NCI-H2171 (cell line): ENCODE results near the gene EXTL1.

Experiments used
- DNase-seq: peaks from one replicate; lab custom pipeline; 2025; lab: John Stamatoyannopoulos, UW

Gene EXTL1

GRCh38 chr1:26025060-26025459, 3.5 kb downstream of the EXTL1 start:
- no peak for DNase-seq

DNA sequence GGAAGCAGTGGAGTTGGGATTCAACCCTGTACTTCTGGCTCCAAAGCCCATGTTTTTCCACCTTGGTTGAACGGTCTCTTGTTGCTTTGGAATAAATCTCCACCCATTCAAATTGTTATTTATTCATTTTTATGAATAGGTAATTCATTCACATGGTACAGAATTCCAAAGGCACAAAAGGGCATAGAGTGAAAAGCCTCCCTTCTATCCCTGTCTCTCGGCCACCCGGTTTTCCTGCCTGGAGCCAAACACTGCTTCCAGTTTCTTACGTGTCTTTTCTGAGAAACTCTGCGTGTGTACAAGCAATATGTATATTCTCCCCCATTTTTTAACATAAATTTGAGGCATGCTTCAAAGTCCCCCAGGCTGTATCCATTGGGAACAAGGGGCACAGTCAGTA, 3.9 kb downstream of the EXTL1 start:
- DNase-seq = no peak

DNA sequence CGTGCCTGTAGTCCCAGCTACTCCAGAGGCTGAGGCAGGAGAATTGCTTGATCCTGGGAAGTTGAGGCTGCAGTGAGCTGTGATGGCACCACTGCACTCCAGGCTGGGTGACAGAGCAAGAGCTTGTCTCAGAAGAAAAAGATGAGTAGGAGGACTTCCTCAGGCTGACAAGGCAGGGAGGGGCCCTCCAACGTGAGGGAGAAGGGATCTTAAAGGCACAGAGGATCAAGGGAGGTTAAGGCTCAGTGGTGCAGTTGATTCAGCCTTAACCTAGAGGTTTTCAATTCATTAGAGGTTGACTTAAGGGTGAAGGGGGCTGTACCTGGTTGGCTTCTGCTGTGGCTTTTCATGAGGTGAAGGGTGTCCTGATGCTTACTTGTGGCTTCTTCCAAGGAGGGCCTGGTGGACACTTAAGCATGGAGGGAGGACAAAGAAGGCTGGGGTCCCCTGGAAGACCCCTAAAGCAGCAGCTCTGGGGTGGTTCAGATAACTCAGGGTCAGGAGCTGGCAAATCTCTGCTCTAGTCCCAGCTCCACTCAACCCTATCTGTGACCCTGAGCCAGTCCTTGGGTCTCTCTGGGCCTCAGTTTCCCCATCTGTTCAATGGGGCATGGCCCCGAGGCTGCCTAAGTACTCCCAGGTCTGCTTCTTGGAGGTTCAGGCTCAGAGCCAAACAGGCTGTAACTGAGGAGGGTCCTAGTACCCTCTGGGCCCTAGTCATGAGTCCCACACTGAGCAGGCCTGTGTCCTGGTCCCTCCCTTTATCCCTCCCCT, 6.3 kb downstream of the EXTL1 start:
- DNase-seq = no peak

- DNase-seq = no peak
Measured at GRCh38 chr1:26028490-26028980, 7.0 kb downstream of the EXTL1 start.

DNA sequence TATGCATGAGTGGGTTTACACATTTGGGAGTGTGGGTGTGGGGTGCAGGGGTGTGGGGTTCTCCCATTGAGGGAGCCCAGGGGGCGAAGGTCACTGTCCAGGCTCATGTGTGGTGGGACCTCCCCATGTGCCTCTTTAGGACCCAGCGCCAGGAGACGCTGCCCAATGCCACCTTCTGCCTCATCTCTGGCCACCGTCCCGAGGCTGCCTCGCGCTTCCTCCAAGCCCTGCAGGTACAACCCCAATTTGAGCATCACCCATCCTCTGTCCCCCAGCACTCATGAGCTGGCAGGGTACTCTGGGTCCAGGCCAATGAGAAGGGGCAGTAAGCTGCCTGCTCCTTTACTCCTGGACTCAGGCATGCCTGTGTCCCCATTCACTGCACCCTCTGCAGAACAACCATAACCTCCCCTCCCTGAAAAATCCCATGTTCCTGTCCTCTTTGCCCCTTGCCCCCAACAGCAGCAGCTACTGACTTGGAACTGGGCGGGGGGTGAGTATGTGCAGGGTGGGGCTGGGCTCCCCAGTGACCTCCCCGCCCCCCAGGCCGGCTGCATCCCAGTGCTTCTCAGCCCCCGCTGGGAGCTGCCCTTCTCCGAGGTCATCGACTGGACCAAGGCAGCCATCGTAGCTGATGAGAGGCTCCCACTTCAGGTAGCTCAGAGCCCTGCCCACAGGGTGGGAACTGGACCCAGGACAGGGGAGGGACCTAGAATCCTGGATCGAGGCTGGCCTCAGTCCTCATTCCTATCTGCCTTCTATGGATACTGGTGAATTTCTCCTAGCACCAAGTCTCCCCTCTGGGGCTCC, 7.7 kb downstream of the EXTL1 start:
- DNase-seq = no peak

- no peak for DNase-seq
Measured at GRCh38 chr1:26029864-26030481, 8.4 kb downstream of the EXTL1 start.

DNA sequence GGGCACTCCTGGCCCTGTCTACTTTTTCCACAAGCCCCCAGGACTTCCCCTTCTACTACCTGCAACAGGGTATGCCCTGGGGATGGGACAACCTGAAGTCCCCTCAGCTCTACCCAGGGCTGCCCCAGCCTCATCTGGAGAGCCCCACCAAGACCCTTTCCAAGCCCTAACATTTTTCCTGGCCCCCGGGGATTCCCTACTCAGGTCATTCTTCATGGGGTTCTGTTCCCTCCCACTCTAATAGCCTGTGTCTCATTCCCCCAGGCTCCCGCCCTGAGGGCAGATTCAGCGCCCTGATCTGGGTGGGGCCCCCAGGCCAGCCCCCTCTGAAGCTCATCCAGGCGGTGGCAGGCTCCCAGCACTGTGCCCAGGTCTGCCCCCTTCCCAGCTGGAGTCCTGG, 9.6 kb downstream of the EXTL1 start:
- no peak for DNase-seq

DNA sequence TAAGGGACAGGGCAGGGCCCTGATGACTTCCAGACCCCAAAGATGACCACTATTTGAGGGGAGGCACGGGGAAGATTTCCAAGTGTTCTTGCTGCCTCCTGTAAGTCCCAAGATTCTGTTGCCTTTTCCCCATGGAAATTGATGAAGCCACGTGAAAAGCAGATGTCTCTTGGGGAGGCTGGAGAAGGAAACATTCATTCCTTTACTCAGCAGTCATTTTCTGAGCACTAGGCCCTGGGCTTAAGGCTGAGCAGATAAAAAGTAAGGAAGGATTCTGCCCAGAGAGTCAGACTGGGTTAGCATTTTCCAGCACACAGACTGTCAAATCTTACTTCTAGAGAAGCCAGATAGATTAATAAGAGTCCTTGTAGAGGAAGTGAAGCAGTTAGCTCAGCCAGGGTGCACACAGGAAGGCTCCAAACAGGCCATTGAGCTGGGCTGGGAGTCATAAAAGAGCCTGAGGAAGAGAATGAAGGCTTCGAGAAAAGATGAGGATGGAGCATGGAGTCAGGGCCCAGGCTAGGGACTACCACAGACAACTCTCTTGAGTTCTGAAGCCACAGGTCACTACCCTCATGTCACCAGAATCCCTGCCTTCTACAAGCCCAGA, 10.1 kb downstream of the EXTL1 start:
- DNase-seq = no peak

DNA sequence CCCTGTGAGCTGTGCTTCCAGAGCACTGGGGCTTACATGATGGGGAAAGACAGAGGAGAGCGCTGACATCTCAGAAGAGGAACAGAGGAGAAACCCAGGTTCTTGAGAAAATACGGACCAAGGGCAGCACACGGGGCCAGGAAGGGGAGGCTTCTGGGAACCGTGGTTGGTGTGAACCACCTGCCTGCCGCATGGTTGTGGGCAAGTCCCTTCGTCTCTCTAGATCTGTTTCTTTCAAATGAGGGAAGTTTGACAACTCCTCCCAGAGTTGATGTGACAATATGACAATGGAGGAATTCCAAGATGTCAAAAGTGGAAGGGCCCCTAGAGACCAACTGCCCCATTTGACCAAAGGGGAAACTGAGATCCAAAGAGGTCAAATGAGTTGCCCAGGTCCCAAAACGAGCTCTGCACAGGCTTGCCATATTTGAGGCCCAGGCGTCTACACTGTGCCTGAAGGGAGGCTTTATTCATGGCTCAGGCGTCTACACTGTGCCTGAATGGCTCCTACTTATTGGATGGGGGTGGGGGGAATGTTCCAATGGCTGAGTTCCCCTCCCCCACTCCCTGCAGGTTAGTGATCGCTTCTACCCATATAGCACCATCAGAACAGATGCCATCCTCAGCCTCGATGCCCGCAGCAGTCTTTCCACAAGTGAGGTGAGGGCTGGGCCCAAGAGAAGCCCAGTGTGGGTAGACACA, 11.2 kb downstream of the EXTL1 start:
- DNase-seq = no peak

GRCh38 chr1:26034504-26035202, 13.1 kb downstream of the EXTL1 start:
- DNase-seq = no peak

DNA sequence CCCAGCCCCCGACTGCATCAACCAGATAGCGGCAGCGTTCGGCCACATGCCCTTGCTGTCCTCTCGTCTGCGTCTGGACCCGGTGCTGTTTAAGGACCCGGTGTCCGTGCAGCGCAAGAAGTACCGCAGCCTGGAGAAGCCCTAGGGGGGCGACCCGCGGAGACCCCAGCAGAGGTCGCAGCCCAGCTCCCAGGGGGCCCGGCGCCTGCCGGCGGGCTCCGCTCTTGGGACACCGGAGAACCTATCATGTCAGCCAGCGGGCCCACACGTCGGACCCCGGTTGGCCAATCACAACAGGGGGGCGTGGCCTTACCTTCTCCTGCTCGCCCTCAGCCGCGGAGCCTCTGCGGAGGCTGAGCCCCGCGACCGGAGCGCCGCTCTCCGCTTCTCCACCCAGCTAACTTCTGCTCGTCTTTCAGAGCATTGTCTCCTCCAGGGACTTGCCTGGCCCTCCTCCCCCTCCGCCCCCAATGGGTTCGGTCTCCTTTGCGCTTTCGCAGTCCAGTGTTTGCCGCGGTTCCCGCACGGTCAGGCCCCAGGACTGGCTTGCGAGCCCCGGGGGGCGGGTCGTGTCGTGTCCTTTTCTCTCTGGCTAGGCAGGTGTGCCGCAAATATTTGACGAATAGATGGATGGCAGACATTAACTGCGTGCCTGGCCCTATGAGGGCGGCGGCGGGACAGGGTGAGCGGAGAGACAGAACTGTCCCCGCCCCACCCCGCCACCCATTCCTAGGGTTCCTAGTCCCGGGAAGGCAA, 13.8 kb downstream of the EXTL1 start:
- DNase-seq = peak; percentile 98

GRCh38 chr1:26035959-26036755, 14.6 kb downstream of the EXTL1 start:
- DNase-seq = peak; percentile 21

DNA sequence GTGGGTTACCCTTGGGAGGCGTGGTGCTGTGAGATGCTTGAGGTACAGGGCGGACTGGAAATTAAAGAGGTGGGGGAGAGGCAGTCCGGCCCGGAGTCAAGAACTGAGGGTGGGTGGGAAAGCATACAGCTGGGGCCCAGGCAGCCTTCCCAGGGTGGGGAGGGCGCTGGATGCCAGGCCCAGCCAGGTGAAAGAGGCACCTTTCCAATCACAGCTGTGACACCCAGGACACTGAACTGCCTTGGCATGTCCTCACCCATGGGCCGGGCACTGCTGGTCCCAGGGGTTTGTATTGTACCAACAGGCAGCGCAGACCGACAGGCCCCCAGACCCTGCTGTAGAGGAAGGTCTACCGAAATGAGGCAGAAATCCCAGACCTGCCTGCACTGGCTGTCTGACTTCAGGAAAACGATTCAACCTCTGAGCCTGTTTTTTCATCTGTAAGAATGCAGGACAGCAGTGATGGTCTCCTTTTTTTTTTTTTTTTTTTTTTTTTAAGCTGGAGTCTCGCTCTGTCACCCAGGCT, 15.2 kb downstream of the EXTL1 start:
- DNase-seq = no peak

- DNase-seq = no peak
Measured at GRCh38 chr1:26037904-26038303, 16.3 kb downstream of the EXTL1 start.

DNA sequence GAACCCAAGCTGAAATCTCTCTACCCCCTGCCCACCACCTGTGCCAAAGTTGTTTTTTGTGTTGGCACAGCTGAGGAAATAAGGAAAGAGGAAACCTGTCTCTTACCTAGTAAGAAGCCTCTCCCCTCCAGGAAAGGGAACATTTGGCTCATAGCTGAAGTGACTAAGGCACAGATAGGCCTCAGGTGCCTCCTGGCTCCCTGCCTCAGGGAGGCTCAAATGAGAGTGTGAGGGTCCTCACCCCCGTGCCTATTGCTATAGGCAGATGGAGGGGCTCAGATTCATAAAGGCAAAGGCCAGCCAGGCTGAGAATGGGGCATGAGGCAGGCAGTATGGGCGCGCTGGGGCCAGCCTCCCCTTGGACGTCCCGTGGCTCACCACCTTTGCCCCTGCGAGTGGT, 16.9 kb downstream of the EXTL1 start:
- no peak for DNase-seq

- DNase-seq = no peak
Measured at GRCh38 chr1:26038904-26039303, 17.3 kb downstream of the EXTL1 start.

DNA sequence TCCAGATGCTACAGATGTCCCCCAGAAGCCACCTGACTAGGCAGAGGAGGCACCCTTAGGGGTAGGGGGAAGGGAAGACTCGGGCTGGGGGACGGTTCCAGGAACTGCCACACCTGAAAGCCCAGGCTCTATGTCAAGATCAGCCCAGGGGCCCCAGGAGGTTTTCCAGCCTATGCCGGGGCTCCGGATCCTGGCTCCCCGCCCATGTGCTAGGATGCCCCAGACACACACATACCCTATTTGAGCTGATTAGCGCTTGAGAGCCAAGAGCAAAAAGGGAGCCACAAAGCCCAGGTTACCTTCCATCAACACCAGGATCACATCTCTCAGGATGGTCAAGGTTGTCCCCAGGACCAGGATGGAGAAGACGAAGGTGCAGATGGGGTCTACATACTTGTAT, 19.8 kb downstream of the EXTL1 start:
- no peak for DNase-seq

GRCh38 chr1:26041978-26042377, 20.4 kb downstream of the EXTL1 start:
- no peak for DNase-seq

DNA sequence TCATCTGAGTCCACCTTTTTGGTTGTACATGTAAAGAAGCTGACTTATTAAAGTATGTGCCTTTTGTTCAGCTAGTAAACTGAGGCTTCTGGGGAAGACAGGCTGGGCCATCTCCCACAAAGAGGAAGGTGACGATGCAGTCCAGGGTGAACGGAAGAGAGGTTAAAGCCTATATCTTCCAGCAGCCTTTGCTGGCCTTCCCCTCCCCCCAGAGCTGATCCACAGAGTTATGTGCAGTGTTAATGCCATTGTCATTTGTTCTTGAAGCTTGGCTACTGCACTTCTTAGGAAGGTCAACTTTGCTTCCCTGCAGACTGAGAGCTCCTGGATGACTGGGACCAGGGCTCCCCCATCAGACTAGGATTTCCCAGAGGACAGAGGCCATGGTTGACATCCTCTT, 22.2 kb downstream of the EXTL1 start:
- DNase-seq = no peak
